Central memory CD4-positive, alpha-beta T cell (primary cell): ENCODE measurements around the gene IQCH.

Experiments used
- DNase-seq: peaks from one replicate; pipeline ENCODE4 v3.0.0; 2022

The IQCH gene

GRCh38 chr15:67303490-67304363 is 49.1 kb downstream of the IQCH start:
- peak; percentile 44 for DNase-seq

- DNase-seq, result no peak
Observed at GRCh38 chr15:67304778-67305177, 50.2 kb downstream of the IQCH start.

- DNase-seq, result no peak
Observed at GRCh38 chr15:67305506-67305905, 50.9 kb downstream of the IQCH start.

GRCh38 chr15:67307156-67307555 is 52.6 kb downstream of the IQCH start:
- no peak for DNase-seq

GRCh38 chr15:67307889-67308597 is 53.5 kb downstream of the IQCH start:
- no peak for DNase-seq

GRCh38 chr15:67311731-67312130 is 57.1 kb downstream of the IQCH start:
- no peak for DNase-seq

- DNase-seq, result no peak
Observed at GRCh38 chr15:67319961-67320360, 65.4 kb downstream of the IQCH start.

GRCh38 chr15:67321352-67321751 is 66.8 kb downstream of the IQCH start:
- no peak for DNase-seq

GRCh38 chr15:67322481-67322880 is 67.9 kb downstream of the IQCH start:
- DNase-seq, result no peak

- DNase-seq, result no peak
Observed at GRCh38 chr15:67327312-67327711, 72.7 kb downstream of the IQCH start.

- DNase-seq, result no peak
Observed at GRCh38 chr15:67327737-67328136, 73.2 kb downstream of the IQCH start.

GRCh38 chr15:67329984-67330733 is 75.6 kb downstream of the IQCH start:
- DNase-seq, result no peak

GRCh38 chr15:67331676-67332075 is 77.1 kb downstream of the IQCH start:
- no peak for DNase-seq

GRCh38 chr15:67335026-67335425 is 80.4 kb downstream of the IQCH start:
- DNase-seq, result no peak

- no peak for DNase-seq
Observed at GRCh38 chr15:67335534-67336222, 81.1 kb downstream of the IQCH start.

- no peak for DNase-seq
Observed at GRCh38 chr15:67340630-67341029, 86.0 kb downstream of the IQCH start.

GRCh38 chr15:67341539-67341938 is 87.0 kb downstream of the IQCH start:
- DNase-seq, result no peak

GRCh38 chr15:67343206-67343605 is 88.6 kb downstream of the IQCH start:
- no peak for DNase-seq

GRCh38 chr15:67349634-67350033 is 95.0 kb downstream of the IQCH start:
- DNase-seq, result no peak

- DNase-seq, result no peak
Observed at GRCh38 chr15:67350042-67350441, 95.5 kb downstream of the IQCH start.

- no peak for DNase-seq
Observed at GRCh38 chr15:67358391-67358790, 103.8 kb downstream of the IQCH start.

- no peak for DNase-seq
Observed at GRCh38 chr15:67358812-67359211, 104.2 kb downstream of the IQCH start.
